Caco-2 (cell line): ENCODE data around the gene MPV17L2. TPM values are rescaled to one million over a fixed set of nuclear protein-coding genes. Genes with fewer than 3 reads are reported as not detected.

Experiments used
- BruUV-seq: library from RNA; stranded (reverse); fragments of 400-500 nt; replicated peaks from 2 replicates; lab custom pipeline; 2021; lab: Mats Ljungman, UMichigan
- CTCF ChIA-PET: fragments of 300-600 bp; sonication (Branson Sonifier 250); formaldehyde crosslinking; loops from one replicate; lab custom pipeline; 2022; ENCODE audit warnings: antibody characterized with exemption; lab: Charles Lee
- POLR2A ChIA-PET: fragments of 300-600 bp; sonication (Branson Sonifier 250); formaldehyde crosslinking; loops from one replicate; lab custom pipeline; 2022; ENCODE audit warnings: antibody characterized with exemption; lab: Charles Lee
- DNase-seq, 2 experiments: peaks; one replicate each; pipeline versions ENCODE4 v3.0.0 to v3.0.0-alpha.2; 2020 to 2022
- H3K27me3 ChIP-seq: replicated peaks from 2 replicates; pipeline ENCODE4 v1.6.0; 2011; ENCODE audit warnings: low read length; ENCODE audit not compliant: control insufficient read depth, insufficient read depth
- H3K36me3 ChIP-seq: 2 replicates; pipeline ENCODE4 v1.5.1; 2011; ENCODE audit warnings: low read length; ENCODE audit not compliant: control insufficient read depth, insufficient read depth
- H3K4me1 ChIP-seq: fragments of 250-450 bp; sonication (Bioruptor Pico); 2 replicates; pipeline ENCODE4 v1.5.1; 2020; ENCODE audit warnings: mild to moderate bottlenecking
- H3K4me3 ChIP-seq: 2 replicates; pipeline ENCODE4 v1.5.1; 2011; ENCODE audit warnings: low read depth, mild to moderate bottlenecking, control low read depth, low read length
- H3K9me3 ChIP-seq: fragments of 250-450 bp; sonication (Bioruptor Pico); 2 replicates; pipeline ENCODE4 v1.5.1; 2020; ENCODE audit warnings: mild to moderate bottlenecking, moderate library complexity
- H3K27ac Mint-ChIP-seq: one replicate; pipeline ENCODE4 v1.8.0; 2022; ENCODE audit warnings: mixed read lengths; ENCODE audit not compliant: unreplicated experiment
- H3K27me3 Mint-ChIP-seq: one replicate; pipeline ENCODE4 v1.8.0; 2022; ENCODE audit warnings: mixed read lengths; ENCODE audit not compliant: insufficient read depth, unreplicated experiment
- H3K36me3 Mint-ChIP-seq: one replicate; pipeline ENCODE4 v1.8.0; 2022; ENCODE audit warnings: mild to moderate bottlenecking, mixed read lengths; ENCODE audit not compliant: insufficient read depth, unreplicated experiment
- H3K4me1 Mint-ChIP-seq: one replicate; pipeline ENCODE4 v1.8.0; 2022; ENCODE audit warnings: low read depth, mixed read lengths; ENCODE audit not compliant: unreplicated experiment
- H3K4me3 Mint-ChIP-seq: one replicate; pipeline ENCODE4 v1.8.0; 2022; ENCODE audit warnings: mild to moderate bottlenecking, moderate library complexity, mixed read lengths; ENCODE audit not compliant: unreplicated experiment
- H3K9me3 Mint-ChIP-seq: one replicate; pipeline ENCODE4 v1.8.0; 2022; ENCODE audit warnings: mixed read lengths; ENCODE audit not compliant: unreplicated experiment
- CTCF ChIP-seq, 2 experiments: fragments of 200-600 bp in 1 of 2; IDR thresholded peaks; 1 replicate in 1 of 2; 2 replicates in 1 of 2; pipeline versions ENCODE4 v1.5.1 to v1.8.0; 2011 to 2022; ENCODE audit warnings: antibody characterized with exemption in 1 of 2, control low read depth in 1 of 2, inconsistent platforms in 1 of 2, low read depth in 1 of 2, low read length in 1 of 2, mild to moderate bottlenecking in 1 of 2, moderate library complexity in 1 of 2; ENCODE audit not compliant: insufficient read depth in 1 of 2, severe bottlenecking in 1 of 2, unreplicated experiment in 1 of 2
- intact Hi-C: fragments of 100-400 bp; cut with micrococcal nuclease; formaldehyde crosslinking; loops from one replicate; pipeline ENCODE4 v1.10.0; 2022; ENCODE audit not compliant: unreplicated experiment
- total RNA-seq: library from RNA; stranded (reverse); gene quantifications from 2 replicates; pipeline ENCODE4 v1.2.3, GENCODE V29; 2022

The MPV17L2 gene
- total RNA-seq, 1 experiment from 2014 or later = 16.6 TPM

GRCh38 chr19:18226956-18227780, 34.1 kb downstream of the MPV17L2 start:
- no peaks in the 10 kb centered on the region for H3K27me3 Mint-ChIP-seq
- intact Hi-C loops = no loop called here
- peaks cover 6% of the 10 kb centered on the region for H3K4me1 Mint-ChIP-seq
- DNase-seq = no peak
- TF ChIP-seq CTCF (IDR thresholded peaks at IDR 0.05; ENCODE audit: insufficient read depth in 1 of 2, low read depth in 1 of 2, low read length in 1 of 2, severe bottlenecking in 1 of 2, unreplicated experiment in 1 of 2) = no peak
- no peak overlapping the region for H3K4me3 Mint-ChIP-seq
- Histone ChIP-seq H3K4me1 (0 out of 2 replicates have a peak, but pooled peaks cover 5% of the 10 kb centered on the region), H3K27me3 (no peaks in the 10 kb centered on the region), H3K9me3 (no peaks in the 10 kb centered on the region), H3K36me3 (no peaks in the 10 kb centered on the region), H3K4me3 (no peak overlapping the region)
- H3K36me3 Mint-ChIP-seq = peaks cover 16% of the 10 kb centered on the region
- no peaks in the 10 kb centered on the region for H3K9me3 Mint-ChIP-seq
- H3K27ac Mint-ChIP-seq = no peak overlapping the region
- ChIA-PET CTCF (no interaction called here), POLR2A (no interaction called here)
- BruUV-seq = no TSS peak

GRCh38 chr19:18227781-18228271, 34.8 kb downstream of the MPV17L2 start:
- Histone ChIP-seq H3K36me3 (no peaks in the 10 kb centered on the region), H3K27me3 (no peaks in the 10 kb centered on the region), H3K9me3 (no peaks in the 10 kb centered on the region), H3K4me1 (0 out of 2 replicates have a peak, but pooled peaks cover 5% of the 10 kb centered on the region), H3K4me3 (no peak overlapping the region)
- ChIA-PET CTCF (no interaction called here), POLR2A (no interaction called here)
- no peak for TF ChIP-seq CTCF (IDR thresholded peaks at IDR 0.05; ENCODE audit: insufficient read depth in 1 of 2, low read depth in 1 of 2, low read length in 1 of 2, severe bottlenecking in 1 of 2, unreplicated experiment in 1 of 2)
- Mint-ChIP-seq H3K4me1 (peaks cover 6% of the 10 kb centered on the region), H3K9me3 (no peaks in the 10 kb centered on the region), H3K36me3 (peaks cover 16% of the 10 kb centered on the region), H3K27me3 (no peaks in the 10 kb centered on the region), H3K27ac (no peak overlapping the region), H3K4me3 (no peak overlapping the region)
- intact Hi-C loops = loop anchor here (2.0 kb wide), 1 partner anchor 25 kb away; no protein-coding TSS in a partner anchor
- no TSS peak for BruUV-seq
- DNase-seq = no peak

- Histone ChIP-seq H3K4me1 (0 out of 2 replicates have a peak, but pooled peaks cover 8% of the 10 kb centered on the region), H3K9me3 (no peaks in the 10 kb centered on the region), H3K4me3 (no peak overlapping the region), H3K27me3 (no peaks in the 10 kb centered on the region), H3K36me3 (no peaks in the 10 kb centered on the region)
- no peak for DNase-seq
- intact Hi-C loops = loop anchor here (2.0 kb wide), 1 partner anchor 23 kb away; no protein-coding TSS in a partner anchor
- ChIA-PET POLR2A (no interaction called here), CTCF (no interaction called here)
- H3K27me3 Mint-ChIP-seq = peaks cover 3% of the 10 kb centered on the region
- H3K4me1 Mint-ChIP-seq = peaks cover 6% of the 10 kb centered on the region
- H3K9me3 Mint-ChIP-seq = no peaks in the 10 kb centered on the region
- no peak overlapping the region for H3K4me3 Mint-ChIP-seq
- H3K36me3 Mint-ChIP-seq = peaks cover 5% of the 10 kb centered on the region
- no peak overlapping the region for H3K27ac Mint-ChIP-seq
- peak; percentile 15 to 40 for TF ChIP-seq CTCF (IDR thresholded peaks at IDR 0.05; ENCODE audit: insufficient read depth in 1 of 2, low read depth in 1 of 2, low read length in 1 of 2, severe bottlenecking in 1 of 2, unreplicated experiment in 1 of 2)
- no TSS peak for BruUV-seq
These were observed 36.5 kb downstream of the MPV17L2 start for GRCh38 chr19:18229474-18229873.
